BJ (cell line): ENCODE measurements around the gene METAP1D. TPM values are rescaled to one million over a fixed set of nuclear protein-coding genes. Genes with fewer than 3 reads are reported as not detected.

ENCODE experiments used
- CTCF ChIA-PET: fragments of 350-600 bp; formaldehyde crosslinking; extraction: SDS; loops from one replicate; lab custom pipeline; 2021; ENCODE audit warnings: antibody characterized with exemption, inconsistent platforms; lab: Yijun Ruan, JAX
- POLR2A ChIA-PET: fragments of 300-600 bp; sonication (Branson Sonifier 250); formaldehyde crosslinking; extraction: SDS; loops from one replicate; lab custom pipeline; 2021; ENCODE audit warnings: antibody characterized with exemption; lab: Charles Lee
- DNase-seq: peaks from one replicate; pipeline ENCODE4 v3.0.0-alpha.2; 2011; ENCODE audit warnings: low read depth
- H3K27me3 ChIP-seq: 2 replicates; pipeline ENCODE4 v1.6.0; 2011; ENCODE audit warnings: low read length; ENCODE audit not compliant: control insufficient read depth, insufficient read depth
- H3K36me3 ChIP-seq: 2 replicates; pipeline ENCODE4 v1.5.1; 2011; ENCODE audit warnings: low read length; ENCODE audit not compliant: control insufficient read depth, insufficient read depth
- H3K4me3 ChIP-seq: 2 replicates; pipeline ENCODE4 v1.5.1; 2011; ENCODE audit warnings: low read depth, mild to moderate bottlenecking, control low read depth, low read length
- polyA plus RNA-seq: library from polyadenylated mRNA; depleted of rRNA; stranded (reverse); fragments of >200 nt; gene quantifications from 2 replicates; pipeline ENCODE4 v1.2.3, GENCODE V29; 2011
- TF ChIP-seq, protein P1 (sequence below): IDR thresholded peaks from 2 replicates; pipeline ENCODE4 v1.5.1; 2011; ENCODE audit warnings: low read depth, mild to moderate bottlenecking, control low read depth, inconsistent platforms, low read length, moderate library complexity; ENCODE audit not compliant: insufficient read depth

Gene METAP1D
- polyA plus RNA-seq, 1 experiment: 4.8 TPM

DNA sequence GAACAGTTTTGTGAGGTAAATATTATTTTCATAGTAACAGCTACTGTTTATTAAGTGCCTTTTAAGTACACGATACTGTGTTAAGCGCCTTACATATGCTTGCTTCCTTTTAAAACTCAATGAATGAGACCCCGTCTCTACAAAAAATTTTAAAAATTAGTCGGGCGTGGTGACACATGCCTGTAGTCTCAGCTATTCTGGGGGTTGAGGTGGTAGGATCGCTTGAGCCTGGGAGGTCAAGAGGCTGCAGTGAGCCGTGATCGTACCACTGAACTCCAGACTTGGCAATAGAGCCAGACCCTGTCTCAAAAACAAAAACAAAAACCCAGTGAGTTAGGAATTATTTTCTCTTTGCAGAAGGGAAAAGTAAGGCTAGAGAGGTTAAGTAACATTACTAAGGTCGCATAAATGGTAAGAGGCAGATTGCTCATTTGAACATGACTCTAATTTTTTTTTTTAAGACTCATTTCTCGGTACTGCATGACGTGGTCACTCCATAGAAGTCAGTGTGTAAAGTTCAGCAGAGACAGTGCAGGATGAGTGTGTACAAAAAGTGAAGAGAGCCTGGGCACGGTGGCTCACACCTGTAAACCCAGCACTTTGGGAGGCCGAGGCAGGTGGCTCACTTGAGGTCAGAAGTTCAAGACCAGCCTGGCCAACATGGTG is 1.1 kb downstream of the METAP1D start:
- no peaks in the 10 kb centered on the region for H3K36me3 ChIP-seq
- TF ChIP-seq, protein P1, sequence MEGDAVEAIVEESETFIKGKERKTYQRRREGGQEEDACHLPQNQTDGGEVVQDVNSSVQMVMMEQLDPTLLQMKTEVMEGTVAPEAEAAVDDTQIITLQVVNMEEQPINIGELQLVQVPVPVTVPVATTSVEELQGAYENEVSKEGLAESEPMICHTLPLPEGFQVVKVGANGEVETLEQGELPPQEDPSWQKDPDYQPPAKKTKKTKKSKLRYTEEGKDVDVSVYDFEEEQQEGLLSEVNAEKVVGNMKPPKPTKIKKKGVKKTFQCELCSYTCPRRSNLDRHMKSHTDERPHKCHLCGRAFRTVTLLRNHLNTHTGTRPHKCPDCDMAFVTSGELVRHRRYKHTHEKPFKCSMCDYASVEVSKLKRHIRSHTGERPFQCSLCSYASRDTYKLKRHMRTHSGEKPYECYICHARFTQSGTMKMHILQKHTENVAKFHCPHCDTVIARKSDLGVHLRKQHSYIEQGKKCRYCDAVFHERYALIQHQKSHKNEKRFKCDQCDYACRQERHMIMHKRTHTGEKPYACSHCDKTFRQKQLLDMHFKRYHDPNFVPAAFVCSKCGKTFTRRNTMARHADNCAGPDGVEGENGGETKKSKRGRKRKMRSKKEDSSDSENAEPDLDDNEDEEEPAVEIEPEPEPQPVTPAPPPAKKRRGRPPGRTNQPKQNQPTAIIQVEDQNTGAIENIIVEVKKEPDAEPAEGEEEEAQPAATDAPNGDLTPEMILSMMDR: no peak
- DNase-seq: no peak
- ChIA-PET CTCF (interaction anchor here (0.6 kb wide), 1 partner anchor 9 kb away, joined by 3 read pairs; no protein-coding TSS in a partner anchor), POLR2A (no interaction called here)
- no peaks in the 10 kb centered on the region for H3K27me3 ChIP-seq
- no peak overlapping the region for H3K4me3 ChIP-seq

DNA sequence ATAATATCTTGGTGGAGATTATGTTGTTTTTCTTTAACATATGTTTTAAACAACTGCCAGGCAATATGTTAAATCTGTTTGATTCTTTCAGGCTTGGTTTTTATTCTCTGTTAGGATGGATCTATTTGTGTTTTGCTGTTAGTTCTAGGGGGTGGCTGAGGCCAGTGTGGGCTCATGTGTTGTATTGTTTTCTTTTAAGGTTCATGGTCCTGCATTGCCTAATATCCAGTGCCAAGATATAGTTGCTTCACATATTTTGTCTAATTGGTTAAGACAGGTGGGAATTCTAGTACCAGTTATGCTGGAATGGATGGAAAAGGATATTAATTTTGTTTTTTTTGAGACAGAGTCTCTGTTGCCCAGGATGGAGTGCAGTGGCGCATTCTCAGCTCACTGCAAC is 7.6 kb downstream of the METAP1D start:
- H3K4me3 ChIP-seq: no peak overlapping the region
- H3K27me3 ChIP-seq: no peaks in the 10 kb centered on the region
- TF ChIP-seq, protein P1: no peak
- H3K36me3 ChIP-seq: no peaks in the 10 kb centered on the region
- POLR2A ChIA-PET: no interaction called here
- no peak for DNase-seq
- CTCF ChIA-PET: no interaction called here

DNA sequence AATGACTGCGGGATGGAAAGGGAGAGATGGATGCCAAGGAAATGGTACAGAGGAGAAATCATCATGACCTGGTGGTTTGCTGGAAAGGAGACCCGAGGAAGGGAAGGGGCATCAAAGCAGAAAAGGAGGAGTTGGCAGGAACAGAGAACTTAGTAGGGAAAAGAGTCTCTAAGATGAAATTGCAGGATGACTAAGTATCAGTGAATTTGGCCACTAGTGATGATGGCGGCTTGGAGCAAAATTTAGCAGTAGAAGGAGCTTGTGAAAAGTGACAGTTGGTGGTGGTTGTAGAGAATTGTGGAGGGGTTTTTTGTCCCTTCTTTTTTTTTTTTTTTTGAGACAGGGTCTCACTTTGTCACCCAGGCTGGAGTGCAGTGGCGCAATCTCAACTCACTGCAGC is 10.1 kb downstream of the METAP1D start:
- POLR2A ChIA-PET: interaction anchor here (0.6 kb wide), 1 partner anchor 113 kb away, joined by 3 read pairs; no protein-coding TSS in a partner anchor
- no peak for DNase-seq
- CTCF ChIA-PET: interaction anchor here (0.7 kb wide), 1 partner anchor 9 kb away, joined by 3 read pairs; no protein-coding TSS in a partner anchor
- Histone ChIP-seq H3K4me3 (no peak overlapping the region), H3K36me3 (no peaks in the 10 kb centered on the region), H3K27me3 (no peaks in the 10 kb centered on the region)
- TF ChIP-seq, protein P1: no peak

DNA sequence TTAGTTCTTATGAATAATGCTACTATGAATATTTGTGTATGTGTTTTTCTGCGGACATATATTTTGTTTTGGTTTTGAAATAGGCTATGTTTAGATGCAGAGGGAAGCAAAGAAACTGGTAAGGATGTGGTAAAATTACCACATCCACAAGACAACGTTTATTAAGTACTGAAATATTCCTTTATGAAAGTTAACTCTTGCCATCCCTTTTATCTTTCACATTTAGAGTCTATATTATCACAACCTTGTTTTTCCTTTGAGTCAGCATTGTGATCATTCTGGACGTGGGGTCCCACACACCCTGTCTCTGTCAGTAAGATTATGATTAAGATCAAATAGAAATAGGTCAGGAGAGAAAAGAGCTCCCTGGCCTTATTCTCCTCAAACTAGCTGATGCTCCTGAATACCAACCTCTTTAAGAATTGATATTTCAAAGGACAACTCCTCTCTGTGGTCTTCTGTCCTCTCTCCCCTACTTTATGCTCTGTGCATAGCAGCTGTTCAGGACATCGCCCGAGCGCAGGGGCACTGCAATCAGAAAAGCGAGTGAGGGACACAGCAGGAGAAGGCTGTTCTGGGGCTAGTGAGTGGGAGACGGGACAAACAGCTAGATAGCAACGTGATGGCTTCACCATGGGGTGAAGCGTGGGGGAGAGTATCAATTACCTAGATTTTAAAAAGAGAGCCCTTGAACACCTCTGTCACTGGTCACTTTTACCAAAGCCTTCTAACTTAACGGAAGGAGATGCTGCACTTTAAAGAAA is 12.2 kb downstream of the METAP1D start:
- Histone ChIP-seq H3K4me3 (no peak overlapping the region), H3K27me3 (no peaks in the 10 kb centered on the region), H3K36me3 (no peaks in the 10 kb centered on the region)
- no peak for DNase-seq
- ChIA-PET CTCF (no interaction called here), POLR2A (no interaction called here)
- TF ChIP-seq, protein P1: no peak

DNA sequence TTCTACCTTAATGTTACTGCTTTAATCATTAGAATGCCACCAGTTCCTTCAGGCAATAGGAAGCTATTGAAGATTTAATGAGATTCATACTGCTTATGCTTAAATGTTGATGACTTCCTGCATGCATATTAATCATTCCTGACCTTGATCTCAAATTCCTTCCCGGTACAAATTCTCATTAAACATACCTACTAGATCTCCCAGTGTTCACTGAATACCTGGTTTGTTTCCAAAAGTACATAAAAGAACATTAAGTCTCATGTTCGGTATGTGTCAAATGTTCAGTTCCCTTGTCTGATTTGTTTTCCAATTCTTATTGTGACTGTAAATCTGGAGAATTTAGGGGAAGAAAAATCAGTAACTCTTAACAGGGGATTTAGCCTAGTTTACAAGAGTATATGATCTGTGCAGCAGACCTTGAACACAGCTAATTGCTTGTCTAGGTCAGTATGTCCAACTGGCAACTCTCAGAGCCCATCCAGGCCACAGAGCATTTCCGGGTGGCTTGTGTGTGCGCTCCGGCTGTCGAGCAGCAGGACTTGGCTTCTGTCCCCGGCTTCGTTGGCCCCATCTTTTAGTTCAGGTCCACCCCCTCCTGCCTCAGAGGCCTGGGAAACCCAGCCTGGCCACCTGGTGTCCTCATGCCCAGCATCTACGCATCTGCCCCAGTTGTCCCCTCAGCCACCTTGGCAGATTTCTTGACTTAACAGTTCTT is 13.1 kb downstream of the METAP1D start:
- POLR2A ChIA-PET: interaction anchor here (0.7 kb wide), 1 partner anchor 19 kb away, joined by 3 read pairs; no protein-coding TSS in a partner anchor
- CTCF ChIA-PET: no interaction called here
- no peak for DNase-seq
- TF ChIP-seq, protein P1: no peak
- H3K36me3 ChIP-seq: no peaks in the 10 kb centered on the region
- no peak overlapping the region for H3K4me3 ChIP-seq
- no peaks in the 10 kb centered on the region for H3K27me3 ChIP-seq
